ENCODE results near the gene SND1. TPM values are rescaled to one million over a fixed set of nuclear protein-coding genes. Genes with fewer than 3 reads are reported as not detected.

SND1 gene
- total RNA-seq, 1 experiment from 2014 or later, result 106 TPM

DNA sequence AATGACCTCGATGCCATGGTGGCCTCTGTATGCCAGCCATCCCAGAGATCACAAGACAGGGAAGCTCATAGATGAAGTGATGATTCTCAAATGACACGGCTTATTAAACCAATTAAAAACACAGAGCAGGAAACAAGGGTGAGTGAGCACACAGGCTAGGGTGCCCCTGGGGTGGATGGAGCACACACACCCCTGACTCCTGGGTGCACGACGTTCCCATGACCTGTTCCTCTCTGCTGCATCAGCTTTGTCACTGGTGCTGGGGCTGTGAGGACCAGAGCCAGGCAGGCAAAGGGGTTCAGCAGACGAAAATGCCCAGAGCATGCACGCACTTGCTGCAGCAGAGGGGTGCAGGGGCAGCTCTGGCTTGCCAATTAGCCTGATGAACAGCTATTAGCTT is 465.7 kb downstream of the SND1 start:
- in situ Hi-C loops (cut with HindIII; ENCODE audit: low pct_unique_long_range_greater_than_20kb, low sequenced_read_pairs), result no loop called here
- DNase-seq (ENCODE audit: low read depth), result no peak

DNA sequence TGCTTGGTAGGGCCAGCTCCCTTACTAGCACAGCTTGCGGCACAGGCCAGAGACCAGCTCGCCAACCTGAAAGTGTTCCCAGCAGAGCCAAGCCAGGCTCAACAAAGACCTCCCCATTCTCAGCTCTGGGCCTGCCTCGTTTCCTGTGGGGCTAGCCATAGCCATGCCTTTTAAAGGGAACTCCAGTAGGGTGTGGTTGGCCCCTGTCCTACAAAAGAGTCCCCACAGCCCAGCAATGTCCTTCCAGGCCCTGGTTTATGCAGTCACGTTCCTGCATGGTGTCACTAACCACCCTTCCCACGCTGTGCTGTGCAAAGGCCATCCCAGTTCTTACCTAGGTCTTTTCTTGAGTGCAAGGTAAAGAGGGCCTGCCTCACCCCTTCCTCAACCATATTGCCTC is 467.0 kb downstream of the SND1 start:
- DNase-seq (ENCODE audit: low read depth), result no peak
- in situ Hi-C loops (cut with HindIII; ENCODE audit: low pct_unique_long_range_greater_than_20kb, low sequenced_read_pairs), result no loop called here

DNA sequence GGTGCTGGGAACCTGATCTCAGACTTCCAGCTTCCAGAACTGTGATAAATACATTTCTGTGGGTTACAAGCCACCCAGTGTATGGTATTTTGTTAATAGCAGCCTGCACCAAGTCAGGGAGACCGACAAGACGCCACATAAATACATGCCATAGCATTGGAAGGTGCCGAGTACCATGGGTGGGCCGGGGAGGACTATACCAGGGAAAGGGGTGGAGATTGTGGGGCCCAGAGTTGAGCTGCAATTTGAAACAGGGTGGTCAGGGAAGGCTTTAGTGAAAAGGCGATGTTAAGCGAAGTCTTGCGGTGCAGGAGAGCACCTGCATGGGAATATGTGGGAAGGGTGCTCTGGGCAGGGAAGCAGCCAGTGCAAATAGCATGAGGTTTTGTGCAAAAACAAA is 468.1 kb downstream of the SND1 start:
- in situ Hi-C loops (cut with HindIII; ENCODE audit: low pct_unique_long_range_greater_than_20kb, low sequenced_read_pairs), result no loop called here
- DNase-seq (ENCODE audit: low read depth), result no peak

DNA sequence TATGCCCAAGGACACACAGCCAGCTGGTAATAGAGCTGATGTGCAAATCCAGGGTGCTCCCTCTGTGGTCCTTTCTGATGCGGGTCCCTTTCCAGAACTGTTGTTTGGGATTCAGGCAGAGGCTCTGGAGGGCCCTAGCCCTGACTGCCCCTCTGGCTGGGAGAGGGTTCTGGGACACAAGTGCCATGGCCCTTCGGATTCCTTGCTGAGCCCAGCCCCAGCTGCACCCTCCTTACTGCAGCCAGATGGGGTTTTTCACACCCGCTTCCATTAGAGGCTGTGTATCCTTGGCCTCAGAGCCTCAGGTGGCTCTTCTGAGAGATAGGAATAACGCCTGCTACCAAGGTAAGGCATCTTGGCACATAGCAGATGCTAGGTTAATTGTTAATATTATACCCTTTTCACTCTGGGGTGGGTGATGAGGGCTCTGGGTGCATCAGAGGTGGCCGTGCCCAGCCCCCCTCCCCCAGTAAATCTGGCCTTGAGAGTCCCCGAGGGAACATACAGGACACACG is 469.0 kb downstream of the SND1 start:
- no peak for DNase-seq (ENCODE audit: low read depth)

DNA sequence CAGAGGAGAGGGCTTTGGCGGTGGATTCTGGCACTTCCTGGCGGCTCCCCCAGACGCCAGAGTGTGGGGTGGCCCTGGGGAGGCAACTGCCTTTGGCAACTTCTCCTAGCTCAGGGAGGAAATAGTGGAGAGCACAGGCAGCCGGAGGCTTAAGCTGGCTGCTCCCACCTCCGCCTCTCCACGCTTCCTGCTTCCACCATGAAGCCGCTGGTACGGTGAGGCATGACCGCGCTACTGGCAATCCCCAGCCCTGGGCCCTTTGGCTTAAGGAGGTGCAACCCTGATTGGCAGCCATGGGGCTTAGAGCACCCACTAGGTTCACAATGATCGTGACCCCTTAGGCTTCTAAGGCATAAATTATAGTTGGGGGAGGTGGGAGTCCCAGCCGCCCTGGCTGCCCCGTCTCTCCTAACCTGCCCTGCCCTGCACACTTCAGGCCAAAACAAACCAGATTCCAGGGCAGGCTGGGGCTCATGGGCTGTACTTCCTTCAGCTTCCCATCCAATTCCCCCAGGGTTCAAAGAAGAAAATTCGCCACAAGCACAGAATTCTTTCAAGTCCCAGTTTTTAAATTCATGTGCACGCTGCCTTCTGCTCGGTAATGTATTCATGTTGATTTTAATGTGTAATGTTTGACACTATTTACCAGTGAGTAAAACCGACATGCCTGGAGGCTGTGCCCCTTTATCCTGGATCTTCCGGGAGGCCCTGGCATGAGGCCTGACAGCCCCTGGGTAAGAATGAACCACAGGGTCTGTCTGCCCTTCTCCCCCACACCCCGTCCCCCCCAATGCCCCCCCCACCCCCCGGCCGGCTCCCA is 469.9 kb downstream of the SND1 start:
- in situ Hi-C loops (cut with HindIII; ENCODE audit: low pct_unique_long_range_greater_than_20kb, low sequenced_read_pairs), result no loop called here
- no peak for DNase-seq (ENCODE audit: low read depth)

More for the DNA sequence above, 469.0 kb downstream of the SND1 start:
- in situ Hi-C loops (cut with HindIII; ENCODE audit: low pct_unique_long_range_greater_than_20kb, low sequenced_read_pairs), result no loop called here

DNA sequence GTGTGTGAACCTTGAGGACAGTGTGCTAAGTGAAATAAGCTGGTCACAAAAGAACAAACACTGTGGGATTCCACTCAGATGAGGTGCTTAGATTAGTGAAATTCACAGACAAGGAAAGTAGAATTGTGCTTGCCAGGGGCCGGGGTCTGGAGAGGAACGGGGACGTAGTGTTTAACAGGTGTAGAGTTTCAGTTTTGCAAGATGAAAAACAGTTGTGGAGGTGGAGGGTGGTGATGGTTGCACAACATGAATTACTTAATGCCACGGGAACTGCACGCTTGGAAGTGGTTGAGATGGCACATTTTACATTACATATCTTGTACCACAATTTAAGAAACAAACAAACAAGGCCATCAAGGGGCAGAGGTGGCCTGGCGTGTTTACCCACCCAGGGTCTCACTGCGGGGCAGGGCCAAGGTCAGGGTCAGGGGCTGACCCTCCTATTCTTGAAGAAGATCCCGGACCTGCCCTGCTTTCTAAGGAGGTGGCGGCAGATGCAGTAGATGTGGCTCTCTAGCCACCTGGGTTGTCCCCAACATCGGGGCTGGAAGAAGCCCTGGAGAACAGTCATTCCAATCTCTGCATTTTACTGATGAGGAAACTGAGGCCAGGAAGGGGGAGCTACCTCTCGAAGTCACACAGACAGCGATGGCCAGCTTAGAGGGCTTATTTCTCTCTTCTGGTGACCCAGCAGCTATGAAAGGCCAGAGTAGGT is 470.7 kb downstream of the SND1 start:
- in situ Hi-C loops (cut with HindIII; ENCODE audit: low pct_unique_long_range_greater_than_20kb, low sequenced_read_pairs), result no loop called here
- no peak for DNase-seq (ENCODE audit: low read depth)

DNA sequence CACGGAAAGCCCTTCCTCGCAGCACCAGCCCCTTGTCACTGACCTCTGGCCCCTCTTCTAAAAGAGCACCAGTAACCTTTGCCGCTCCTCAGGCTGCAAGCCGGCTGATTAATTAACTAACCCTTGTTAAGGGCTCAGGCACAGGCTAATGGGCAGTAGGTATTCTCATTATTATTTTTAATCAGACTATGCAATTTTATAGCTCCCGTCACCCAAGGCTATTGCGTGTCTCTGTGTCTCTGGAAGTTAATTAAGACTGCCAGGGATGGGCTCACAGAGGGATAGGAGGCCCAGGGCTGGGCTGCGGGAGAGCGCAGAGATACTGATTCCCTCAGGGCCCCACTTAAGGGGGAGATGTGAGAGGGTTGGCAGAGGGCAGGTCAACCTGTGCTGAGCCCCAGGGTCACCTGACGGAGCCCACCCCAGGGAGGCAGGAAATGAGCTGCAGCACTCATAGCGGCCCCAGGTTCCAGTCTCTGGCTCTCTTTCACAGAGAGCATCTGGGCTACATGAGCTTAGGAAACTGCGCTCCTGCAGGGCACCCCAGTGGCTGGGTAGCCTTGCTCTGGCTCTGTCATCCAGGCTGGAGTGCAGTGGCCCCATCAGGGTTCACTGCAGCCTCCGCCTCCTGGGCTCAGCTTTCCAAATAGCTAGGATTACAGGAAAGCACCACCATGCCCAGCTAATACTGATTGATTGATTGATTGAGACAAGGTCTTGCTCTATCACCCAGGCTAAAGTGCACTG is 471.5 kb downstream of the SND1 start:
- DNase-seq (ENCODE audit: low read depth), result no peak
- in situ Hi-C loops (cut with HindIII; ENCODE audit: low pct_unique_long_range_greater_than_20kb, low sequenced_read_pairs), result no loop called here

DNA sequence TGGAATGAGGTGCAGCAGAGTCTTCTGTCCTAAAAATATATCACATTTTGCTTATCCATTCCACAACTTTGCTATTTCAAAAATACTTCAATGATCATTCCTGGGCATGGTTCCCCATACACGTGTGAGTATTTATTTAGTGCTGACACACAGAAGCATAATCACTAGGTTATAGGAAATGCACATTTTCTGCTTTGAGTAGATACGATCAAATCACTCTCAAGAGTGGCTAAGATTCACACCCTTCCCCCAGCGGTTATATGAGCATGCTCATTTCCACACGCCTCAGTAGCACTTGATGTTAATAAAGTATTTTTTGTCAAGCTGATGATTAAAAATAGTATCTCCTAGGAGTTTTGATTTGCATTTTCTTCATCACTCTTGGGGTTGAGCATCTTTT is 472.8 kb downstream of the SND1 start:
- no peak for DNase-seq (ENCODE audit: low read depth)
- in situ Hi-C loops (cut with HindIII; ENCODE audit: low pct_unique_long_range_greater_than_20kb, low sequenced_read_pairs), result no loop called here

DNA sequence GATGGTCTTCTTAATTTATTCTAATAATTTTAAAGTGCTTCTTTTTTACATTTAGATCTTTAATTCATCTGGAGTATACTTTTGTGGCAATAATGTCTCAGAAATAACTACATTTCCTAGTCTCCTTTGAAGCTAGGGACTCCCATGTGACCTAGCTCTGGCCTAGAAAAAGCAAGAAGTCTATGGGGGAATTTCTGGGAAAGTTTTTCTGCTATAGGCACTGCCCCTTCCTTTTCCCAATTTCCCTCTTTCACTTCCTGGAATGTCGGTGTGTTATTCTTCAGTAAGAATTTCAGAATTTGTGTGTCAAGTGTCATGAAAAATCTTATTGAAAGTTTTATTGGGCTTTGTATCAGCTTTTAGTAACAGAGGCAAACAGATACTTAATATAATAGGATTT is 473.8 kb downstream of the SND1 start:
- in situ Hi-C loops (cut with HindIII; ENCODE audit: low pct_unique_long_range_greater_than_20kb, low sequenced_read_pairs), result no loop called here
- no peak for DNase-seq (ENCODE audit: low read depth)

DNA sequence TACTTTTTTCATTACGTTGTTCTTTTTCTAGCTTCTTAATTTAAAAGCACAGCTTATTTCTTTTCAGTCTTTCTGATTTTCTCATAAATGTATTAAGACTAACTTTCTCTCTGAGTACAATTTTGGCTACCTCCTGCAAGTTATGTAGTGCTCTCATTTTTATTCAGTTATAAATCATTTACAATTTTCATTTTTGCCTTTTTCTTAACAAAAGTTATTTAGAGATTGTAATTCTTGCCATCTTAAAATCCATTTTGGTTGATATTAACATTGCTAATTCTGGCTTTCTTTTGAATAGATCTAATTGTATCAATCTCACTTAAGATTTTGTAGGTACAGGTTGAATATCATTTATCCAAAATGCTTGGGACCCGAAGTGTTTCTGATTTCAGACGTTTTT is 476.4 kb downstream of the SND1 start:
- in situ Hi-C loops (cut with HindIII; ENCODE audit: low pct_unique_long_range_greater_than_20kb, low sequenced_read_pairs), result no loop called here
- DNase-seq (ENCODE audit: low read depth), result no peak

DNA sequence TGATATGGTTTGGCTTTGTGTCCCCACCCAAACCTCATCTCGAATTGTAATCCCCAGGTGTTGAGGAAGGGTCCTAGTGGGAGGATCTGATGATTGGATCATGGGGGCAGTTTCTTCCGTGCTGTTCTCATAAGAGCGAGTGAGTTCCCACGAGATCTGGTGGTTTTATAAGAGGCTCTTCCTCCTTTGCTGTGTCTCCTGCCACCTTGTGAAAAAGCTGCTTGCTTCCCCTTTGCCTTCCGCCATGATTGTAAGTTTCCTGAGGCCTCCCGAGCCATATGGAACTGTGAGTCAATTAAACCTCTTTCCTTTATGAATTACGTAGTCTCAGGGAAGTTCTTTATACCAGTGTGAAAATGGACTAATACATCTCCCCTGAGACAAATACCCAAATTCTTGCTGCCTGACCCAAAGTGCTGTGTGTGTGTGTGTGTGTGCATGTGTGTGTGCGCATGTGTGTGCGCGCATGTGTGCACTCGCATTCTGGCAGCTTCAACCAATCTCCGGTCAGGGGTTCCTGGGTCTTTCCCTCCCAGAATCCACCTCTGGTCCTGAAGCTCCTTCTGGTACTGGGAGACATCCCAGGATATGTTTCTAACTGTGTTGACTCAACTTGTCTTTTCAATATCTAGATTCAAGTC is 477.4 kb downstream of the SND1 start:
- no peak for DNase-seq (ENCODE audit: low read depth)
- in situ Hi-C loops (cut with HindIII; ENCODE audit: low pct_unique_long_range_greater_than_20kb, low sequenced_read_pairs), result no loop called here

DNA sequence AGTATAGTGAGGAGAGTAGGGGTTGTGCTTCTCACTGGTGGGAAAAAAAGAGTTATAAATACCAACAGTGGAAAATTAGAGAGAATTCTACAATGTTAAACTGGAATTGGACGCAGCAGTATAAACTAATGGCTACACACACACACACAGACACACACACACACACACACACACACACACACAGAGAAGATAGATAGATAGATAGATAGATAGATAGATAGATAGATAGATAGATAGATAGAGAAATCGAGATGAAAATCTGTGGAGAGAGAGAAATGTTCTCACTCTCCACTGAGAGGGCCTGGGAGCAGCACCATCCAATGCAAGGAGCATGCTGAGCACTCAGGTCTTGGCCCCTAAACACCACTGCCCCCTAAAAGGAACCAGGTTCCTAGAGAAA is 479.1 kb downstream of the SND1 start:
- in situ Hi-C loops (cut with HindIII; ENCODE audit: low pct_unique_long_range_greater_than_20kb, low sequenced_read_pairs), result no loop called here
- no peak for DNase-seq (ENCODE audit: low read depth)

DNA sequence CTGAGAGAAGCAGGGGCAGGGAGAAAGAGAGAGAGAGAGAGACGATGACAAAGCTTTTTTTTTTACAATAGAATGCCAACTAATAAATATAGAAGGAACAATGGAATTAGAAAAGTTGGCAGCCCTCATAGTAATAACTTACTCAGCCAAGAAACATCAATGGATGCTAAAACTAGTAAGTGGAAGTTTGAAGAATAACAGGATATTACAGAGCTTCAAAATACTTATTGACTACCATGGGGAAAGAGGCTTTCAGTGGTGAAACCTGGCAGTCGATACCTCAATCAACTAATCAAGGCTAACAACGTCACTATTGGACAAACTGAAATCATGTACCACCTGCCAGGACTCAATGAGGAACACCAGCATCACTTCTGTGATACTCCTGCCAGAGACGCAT is 479.7 kb downstream of the SND1 start:
- in situ Hi-C loops (cut with HindIII; ENCODE audit: low pct_unique_long_range_greater_than_20kb, low sequenced_read_pairs), result no loop called here
- DNase-seq (ENCODE audit: low read depth), result no peak

DNA sequence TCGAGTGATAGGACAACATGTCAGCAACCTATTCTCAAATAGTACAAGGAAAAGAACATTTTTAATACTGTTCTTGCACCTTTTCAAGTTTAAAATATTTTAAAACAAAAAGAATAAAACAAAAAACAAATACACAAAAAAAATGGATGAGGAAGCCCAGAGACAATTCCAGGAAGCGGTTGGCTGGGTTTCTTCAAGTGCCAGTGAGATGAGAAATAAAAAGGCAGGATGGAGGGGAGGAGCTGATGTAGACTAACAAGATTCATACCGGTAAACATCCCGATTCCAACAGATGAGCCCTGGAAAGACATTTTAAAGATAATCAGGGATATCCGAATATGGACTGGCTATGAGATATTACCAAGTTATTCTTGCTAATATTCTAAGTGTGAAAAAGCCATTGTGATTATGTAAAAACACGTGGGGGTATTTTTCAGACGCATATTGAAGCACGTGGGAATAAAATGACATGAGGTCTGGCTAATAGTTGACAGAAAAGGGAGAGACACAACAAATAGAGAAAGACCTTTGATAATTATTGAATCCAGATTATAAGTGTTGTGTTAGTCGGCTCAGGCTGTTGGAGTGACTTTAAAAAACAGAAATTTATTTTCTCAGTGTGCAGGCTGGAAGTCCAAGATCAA is 480.6 kb downstream of the SND1 start:
- in situ Hi-C loops (cut with HindIII; ENCODE audit: low pct_unique_long_range_greater_than_20kb, low sequenced_read_pairs), result no loop called here
- no peak for DNase-seq (ENCODE audit: low read depth)

DNA sequence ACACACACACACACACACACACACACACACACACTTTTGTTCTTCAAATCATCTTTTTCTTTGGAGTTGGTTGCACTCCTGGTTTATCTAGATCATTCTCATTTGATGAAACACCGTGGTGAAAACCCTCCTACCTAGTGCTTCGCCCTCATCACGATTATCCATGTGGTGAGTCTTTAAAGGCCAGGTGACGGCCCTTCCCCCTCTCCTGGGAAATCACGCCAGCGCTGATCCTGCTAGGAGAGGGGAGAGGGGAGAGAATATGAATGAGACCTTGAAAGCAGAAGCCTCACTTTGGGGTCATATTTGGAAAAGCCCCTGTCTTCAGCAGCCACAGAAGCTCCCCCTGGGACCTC is 483.1 kb downstream of the SND1 start:
- in situ Hi-C loops (cut with HindIII; ENCODE audit: low pct_unique_long_range_greater_than_20kb, low sequenced_read_pairs), result no loop called here
- no peak for DNase-seq (ENCODE audit: low read depth)

DNA sequence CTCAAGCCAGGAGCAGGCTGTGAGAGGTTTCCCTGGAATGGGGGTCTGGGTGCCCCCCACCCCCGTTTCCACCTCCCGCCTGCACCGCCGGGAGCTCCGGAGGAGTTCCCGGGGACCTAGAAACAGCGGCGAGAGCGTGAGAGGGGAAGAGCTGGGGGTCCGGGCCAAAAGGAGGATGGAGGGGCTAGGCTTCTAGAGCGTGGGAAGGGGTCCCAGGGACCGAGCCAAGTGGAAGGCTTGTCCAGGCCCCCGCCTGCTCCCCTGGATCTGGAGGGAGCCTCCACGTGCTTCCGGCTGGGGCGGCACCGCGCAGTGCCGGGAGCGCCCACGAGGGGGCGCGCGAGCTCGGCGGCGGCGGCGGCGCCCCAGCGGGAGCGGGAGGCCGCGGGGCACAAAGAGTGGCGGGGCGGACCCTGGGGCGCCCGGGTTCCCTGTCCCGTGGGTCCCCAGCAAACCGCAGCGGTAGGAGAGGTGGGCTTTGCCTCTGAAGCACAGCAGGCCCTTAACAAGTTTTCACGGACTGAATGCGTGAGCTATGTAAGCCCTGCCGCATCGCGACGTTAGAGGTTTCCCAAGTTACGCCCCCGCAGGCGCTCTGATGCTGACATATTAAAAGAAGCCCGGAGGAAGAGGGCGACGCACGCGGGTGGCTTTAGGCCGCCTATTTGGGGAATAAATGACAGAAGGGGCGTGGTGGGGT is 483.7 kb downstream of the SND1 start:
- in situ Hi-C loops (cut with HindIII; ENCODE audit: low pct_unique_long_range_greater_than_20kb, low sequenced_read_pairs), result no loop called here
- peak; percentile 54 for DNase-seq (ENCODE audit: low read depth)

DNA sequence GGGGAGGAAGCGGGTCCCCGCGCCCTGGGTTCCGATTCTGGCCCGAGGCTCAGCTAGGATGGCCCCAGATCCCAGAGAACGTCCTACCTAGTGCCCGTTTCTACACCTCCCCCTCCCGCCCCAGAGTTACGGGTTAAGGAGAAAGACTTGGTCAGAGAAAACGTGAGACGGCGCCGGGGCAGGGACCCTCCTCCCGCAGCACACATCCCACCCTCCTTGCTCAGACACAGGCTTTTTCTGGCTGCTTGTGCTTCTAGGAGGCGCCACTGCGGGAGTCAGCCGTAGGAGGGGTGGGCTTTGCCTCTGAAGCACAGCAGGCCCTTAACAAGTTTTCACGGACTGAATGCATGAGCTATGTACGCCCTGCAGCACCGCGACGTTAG is 484.2 kb downstream of the SND1 start:
- DNase-seq (ENCODE audit: low read depth), result no peak

DNA sequence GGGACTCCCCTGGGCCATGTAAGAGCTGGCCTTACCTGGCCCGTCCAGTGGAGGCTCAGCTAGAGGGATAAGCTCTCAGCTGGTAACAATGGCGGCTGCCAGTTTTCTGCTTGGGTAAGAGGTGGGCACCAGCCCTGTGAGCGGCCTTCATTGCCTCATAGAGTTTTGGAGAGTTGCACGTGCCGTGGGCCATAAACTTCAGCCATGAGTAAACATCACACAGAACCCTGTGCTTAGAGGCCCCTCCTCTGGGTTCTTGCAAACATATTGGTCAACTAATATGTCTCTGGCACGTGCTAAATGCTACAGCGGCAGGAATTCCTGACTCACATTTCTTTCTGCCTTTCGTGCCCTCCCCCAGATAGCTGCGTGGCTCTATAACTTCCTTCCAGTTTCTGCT is 485.2 kb downstream of the SND1 start:
- in situ Hi-C loops (cut with HindIII; ENCODE audit: low pct_unique_long_range_greater_than_20kb, low sequenced_read_pairs), result no loop called here
- no peak for DNase-seq (ENCODE audit: low read depth)

More for the DNA sequence above, 484.2 kb downstream of the SND1 start:
- in situ Hi-C loops (cut with HindIII; ENCODE audit: low pct_unique_long_range_greater_than_20kb, low sequenced_read_pairs), result no loop called here

All from Caki2 (cell line).